Panc1 (cell line): Measurements from ENCODE around the gene LARP4B. TPM values are rescaled to one million over a fixed set of nuclear protein-coding genes. Genes with fewer than 3 reads are reported as not detected.

Experiments
- ATAC-seq: fragments of 200-7000 bp; cut with Tn5 transposase; 2 replicates; pipeline ENCODE4 v1.9.1; 2020; ENCODE audit warnings: mild to moderate bottlenecking, moderate library complexity
- BruUV-seq: library from RNA; stranded (reverse); fragments of 400-500 nt; replicated peaks from 2 replicates; lab custom pipeline; 2021; lab: Mats Ljungman, UMichigan
- CTCF ChIA-PET: fragments of 300-600 bp; sonication (Branson Sonifier 250); formaldehyde crosslinking; loops from one replicate; lab custom pipeline; 2022; ENCODE audit warnings: antibody characterized with exemption; lab: Charles Lee
- POLR2A ChIA-PET: fragments of 300-600 bp; sonication (Branson Sonifier 250); formaldehyde crosslinking; loops from one replicate; lab custom pipeline; 2022; ENCODE audit warnings: antibody characterized with exemption; lab: Charles Lee
- DNase-seq: peaks from one replicate; pipeline ENCODE4 v3.0.0-alpha.2; 2010; ENCODE audit warnings: low read depth, low spot score
- H3K27ac ChIP-seq: 2 replicates; pipeline ENCODE4 v1.5.1; 2011; ENCODE audit warnings: mild to moderate bottlenecking, low read length, inconsistent platforms
- H3K27me3 ChIP-seq: fragments of 200-500 bp; sonication (Bioruptor generic); 2 replicates; pipeline ENCODE4 v1.6.0; 2014; ENCODE audit warnings: low read length, inconsistent platforms; ENCODE audit not compliant: control insufficient read depth, insufficient read depth
- H3K36me3 ChIP-seq: fragments of 200-500 bp; sonication (Bioruptor generic); 2 replicates; pipeline ENCODE4 v1.5.1; 2014; ENCODE audit warnings: inconsistent platforms, mild to moderate bottlenecking, low read length, moderate library complexity; ENCODE audit not compliant: control insufficient read depth, insufficient read depth
- H3K4me1 ChIP-seq: 2 replicates; pipeline ENCODE4 v1.5.1; 2011; ENCODE audit warnings: inconsistent platforms, mild to moderate bottlenecking, low read length, moderate library complexity; ENCODE audit not compliant: control insufficient read depth, insufficient read depth
- H3K4me3 ChIP-seq, 2 experiments: 2 replicates each; pipeline ENCODE4 v1.5.1; 2011 to 2012; ENCODE audit warnings: low read depth in 2 of 2, low read length in 2 of 2, mild to moderate bottlenecking in 2 of 2, inconsistent platforms in 1 of 2, moderate library complexity in 1 of 2
- H3K9me3 ChIP-seq: fragments of 200-500 bp; sonication (Bioruptor generic); 2 replicates; pipeline ENCODE4 v1.5.1; 2014; ENCODE audit warnings: low read depth, mild to moderate bottlenecking, inconsistent platforms, low read length, moderate library complexity; ENCODE audit not compliant: control insufficient read depth, insufficient read depth
- POLR2AphosphoS5 ChIP-seq: IDR thresholded peaks from 2 replicates; pipeline ENCODE4 v1.6.1; 2012; ENCODE audit warnings: mild to moderate bottlenecking, low read depth, low read length, moderate library complexity
- SIN3A ChIP-seq: IDR thresholded peaks from 2 replicates; pipeline ENCODE4 v1.6.1; 2012; ENCODE audit warnings: low read depth, mild to moderate bottlenecking, low read length, moderate library complexity, borderline replicate concordance; ENCODE audit not compliant: insufficient read depth
- TCF7L2 ChIP-seq: IDR thresholded peaks from 2 replicates; pipeline ENCODE4 v1.6.1; 2011; ENCODE audit warnings: mild to moderate bottlenecking, low read depth, low read length, inconsistent platforms
- in situ Hi-C: cut with HindIII; loops from 2 replicates; pipeline ENCODE4 v1.10.0; 2016; ENCODE audit warnings: low sequenced_read_pairs, low pct_unique_long_range_greater_than_20kb
- intact Hi-C: fragments of 100-400 bp; cut with micrococcal nuclease; formaldehyde crosslinking; loops from one replicate; pipeline ENCODE4 v1.10.0; 2022; ENCODE audit not compliant: unreplicated experiment
- total RNA-seq: library from RNA; stranded (reverse); gene quantifications from one replicate; pipeline ENCODE4 v1.2.1, GENCODE V29; 2021; ENCODE audit not compliant: unreplicated experiment
- TF ChIP-seq, protein P1 (sequence below), 2 experiments: IDR thresholded peaks; 2 replicates each; pipeline ENCODE4 v1.6.1; 2011 to 2012; ENCODE audit warnings: low read depth in 2 of 2, control low read depth in 1 of 2, low read length in 1 of 2, mild to moderate bottlenecking in 1 of 2, moderate library complexity in 1 of 2; ENCODE audit not compliant: insufficient read depth in 1 of 2
- TF ChIP-seq, protein P2 (sequence below): fragments of 450-650 bp; IDR thresholded peaks from 2 replicates; pipeline ENCODE4 v1.5.1; 2017; ENCODE audit warnings: mild to moderate bottlenecking

LARP4B gene
- total RNA-seq, 1 experiment from 2014 or later, result 87.0 TPM

DNA sequence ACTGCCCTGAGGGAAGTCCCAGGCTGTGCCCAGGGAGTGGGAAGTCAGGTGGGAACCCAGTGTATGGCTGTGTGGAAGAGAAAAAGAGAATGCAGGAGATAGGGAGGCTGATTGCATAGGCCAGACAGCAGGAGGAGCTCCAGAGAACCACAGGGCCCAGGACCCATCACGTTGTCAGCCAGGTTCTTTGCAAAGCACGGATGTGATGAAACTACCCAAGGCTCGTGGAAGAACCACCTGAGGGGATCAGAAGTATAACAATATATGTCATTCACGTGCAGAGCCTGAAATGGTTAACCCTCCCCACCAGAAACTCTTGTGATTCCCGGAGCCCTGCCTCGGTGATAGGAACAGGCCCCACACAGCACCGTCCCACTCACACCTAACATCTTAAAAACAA is 83.6 kb downstream of the LARP4B start:
- in situ Hi-C loops (no loop called here), intact Hi-C loops (no loop called here)
- TF ChIP-seq POLR2AphosphoS5, result no peak
- TF ChIP-seq SIN3A, result no peak
- TF ChIP-seq, protein P1, sequence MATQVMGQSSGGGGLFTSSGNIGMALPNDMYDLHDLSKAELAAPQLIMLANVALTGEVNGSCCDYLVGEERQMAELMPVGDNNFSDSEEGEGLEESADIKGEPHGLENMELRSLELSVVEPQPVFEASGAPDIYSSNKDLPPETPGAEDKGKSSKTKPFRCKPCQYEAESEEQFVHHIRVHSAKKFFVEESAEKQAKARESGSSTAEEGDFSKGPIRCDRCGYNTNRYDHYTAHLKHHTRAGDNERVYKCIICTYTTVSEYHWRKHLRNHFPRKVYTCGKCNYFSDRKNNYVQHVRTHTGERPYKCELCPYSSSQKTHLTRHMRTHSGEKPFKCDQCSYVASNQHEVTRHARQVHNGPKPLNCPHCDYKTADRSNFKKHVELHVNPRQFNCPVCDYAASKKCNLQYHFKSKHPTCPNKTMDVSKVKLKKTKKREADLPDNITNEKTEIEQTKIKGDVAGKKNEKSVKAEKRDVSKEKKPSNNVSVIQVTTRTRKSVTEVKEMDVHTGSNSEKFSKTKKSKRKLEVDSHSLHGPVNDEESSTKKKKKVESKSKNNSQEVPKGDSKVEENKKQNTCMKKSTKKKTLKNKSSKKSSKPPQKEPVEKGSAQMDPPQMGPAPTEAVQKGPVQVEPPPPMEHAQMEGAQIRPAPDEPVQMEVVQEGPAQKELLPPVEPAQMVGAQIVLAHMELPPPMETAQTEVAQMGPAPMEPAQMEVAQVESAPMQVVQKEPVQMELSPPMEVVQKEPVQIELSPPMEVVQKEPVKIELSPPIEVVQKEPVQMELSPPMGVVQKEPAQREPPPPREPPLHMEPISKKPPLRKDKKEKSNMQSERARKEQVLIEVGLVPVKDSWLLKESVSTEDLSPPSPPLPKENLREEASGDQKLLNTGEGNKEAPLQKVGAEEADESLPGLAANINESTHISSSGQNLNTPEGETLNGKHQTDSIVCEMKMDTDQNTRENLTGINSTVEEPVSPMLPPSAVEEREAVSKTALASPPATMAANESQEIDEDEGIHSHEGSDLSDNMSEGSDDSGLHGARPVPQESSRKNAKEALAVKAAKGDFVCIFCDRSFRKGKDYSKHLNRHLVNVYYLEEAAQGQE (IDR thresholded peaks at IDR 0.05; ENCODE audit: insufficient read depth in 1 of 2, low read depth in 2 of 2, low read length in 1 of 2), result no peak
- ChIA-PET POLR2A (no interaction called here), CTCF (no interaction called here)
- no TSS peak for BruUV-seq
- H3K27me3 ChIP-seq, result no peaks in the 10 kb centered on the region
- no peak for ATAC-seq
- H3K36me3 ChIP-seq, result peaks cover 12% of the 10 kb centered on the region
- DNase-seq, result no peak
- no peak overlapping the region for H3K27ac ChIP-seq
- H3K9me3 ChIP-seq, result peaks cover 11% of the 10 kb centered on the region; the same call in 1 of the 2 replicates
- H3K4me1 ChIP-seq, result no peaks in the 10 kb centered on the region
- no peak overlapping the region for H3K4me3 ChIP-seq

DNA sequence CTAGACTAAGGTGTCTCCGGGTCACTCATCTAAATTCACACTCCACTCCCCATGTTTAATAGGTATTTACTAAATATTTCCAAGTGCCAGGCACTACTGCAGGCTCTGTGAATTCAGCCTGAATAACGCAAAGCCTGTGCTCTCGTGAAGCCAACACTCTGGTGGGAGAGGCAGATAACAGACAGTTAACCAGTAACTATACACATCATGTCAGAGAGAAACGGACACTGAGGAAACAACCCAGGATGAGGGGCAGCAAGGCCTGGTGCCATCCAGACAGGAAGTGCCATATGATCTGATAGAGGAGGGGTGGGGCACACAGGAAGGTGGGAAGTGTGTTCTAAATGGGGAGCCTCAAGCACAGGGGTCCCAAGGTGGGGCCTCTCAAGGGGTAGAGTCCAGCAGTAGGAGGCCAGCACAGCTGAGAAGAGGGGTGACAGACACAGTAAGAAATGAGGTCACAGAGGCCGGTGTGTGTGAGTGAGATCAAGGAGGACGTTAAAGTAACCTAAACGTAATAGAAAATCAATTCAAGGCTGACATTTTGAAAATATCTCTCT is 85.3 kb downstream of the LARP4B start:
- H3K36me3 ChIP-seq, result peaks cover 15% of the 10 kb centered on the region; the same call in 1 of the 2 replicates
- H3K4me1 ChIP-seq, result no peaks in the 10 kb centered on the region
- intact Hi-C loops (no loop called here), in situ Hi-C loops (no loop called here)
- no peak for TF ChIP-seq POLR2AphosphoS5
- no peak for TF ChIP-seq TCF7L2
- TF ChIP-seq, protein P2, sequence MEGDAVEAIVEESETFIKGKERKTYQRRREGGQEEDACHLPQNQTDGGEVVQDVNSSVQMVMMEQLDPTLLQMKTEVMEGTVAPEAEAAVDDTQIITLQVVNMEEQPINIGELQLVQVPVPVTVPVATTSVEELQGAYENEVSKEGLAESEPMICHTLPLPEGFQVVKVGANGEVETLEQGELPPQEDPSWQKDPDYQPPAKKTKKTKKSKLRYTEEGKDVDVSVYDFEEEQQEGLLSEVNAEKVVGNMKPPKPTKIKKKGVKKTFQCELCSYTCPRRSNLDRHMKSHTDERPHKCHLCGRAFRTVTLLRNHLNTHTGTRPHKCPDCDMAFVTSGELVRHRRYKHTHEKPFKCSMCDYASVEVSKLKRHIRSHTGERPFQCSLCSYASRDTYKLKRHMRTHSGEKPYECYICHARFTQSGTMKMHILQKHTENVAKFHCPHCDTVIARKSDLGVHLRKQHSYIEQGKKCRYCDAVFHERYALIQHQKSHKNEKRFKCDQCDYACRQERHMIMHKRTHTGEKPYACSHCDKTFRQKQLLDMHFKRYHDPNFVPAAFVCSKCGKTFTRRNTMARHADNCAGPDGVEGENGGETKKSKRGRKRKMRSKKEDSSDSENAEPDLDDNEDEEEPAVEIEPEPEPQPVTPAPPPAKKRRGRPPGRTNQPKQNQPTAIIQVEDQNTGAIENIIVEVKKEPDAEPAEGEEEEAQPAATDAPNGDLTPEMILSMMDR, result no peak
- no peak for TF ChIP-seq SIN3A
- TF ChIP-seq, protein P1 (IDR thresholded peaks at IDR 0.05; ENCODE audit: insufficient read depth in 1 of 2, low read depth in 2 of 2, low read length in 1 of 2), result no peak
- no TSS peak for BruUV-seq
- ATAC-seq (no peak), DNase-seq (no peak)
- H3K9me3 ChIP-seq, result peaks cover 11% of the 10 kb centered on the region; the same call in 1 of the 2 replicates
- no peaks in the 10 kb centered on the region for H3K27me3 ChIP-seq
- ChIA-PET POLR2A (no interaction called here), CTCF (no interaction called here)
- H3K4me3 ChIP-seq, result no peak overlapping the region
- H3K27ac ChIP-seq, result no peak overlapping the region
